Astrocyte (in vitro differentiated cells and primary cell): ENCODE results near the gene ZDHHC14.

Source experiments
- EZH2 ChIP-seq: IDR thresholded peaks from 2 replicates; pipeline ENCODE4 v1.6.1; 2012; ENCODE audit warnings: mild to moderate bottlenecking, low read length, inconsistent platforms; ENCODE audit not compliant: insufficient read depth
- TF ChIP-seq, protein P1 (sequence below): IDR thresholded peaks from 2 replicates; pipeline ENCODE4 v1.5.1; 2011; ENCODE audit warnings: low read depth, mild to moderate bottlenecking, inconsistent platforms, low read length, moderate library complexity; ENCODE audit not compliant: insufficient read depth

DNA sequence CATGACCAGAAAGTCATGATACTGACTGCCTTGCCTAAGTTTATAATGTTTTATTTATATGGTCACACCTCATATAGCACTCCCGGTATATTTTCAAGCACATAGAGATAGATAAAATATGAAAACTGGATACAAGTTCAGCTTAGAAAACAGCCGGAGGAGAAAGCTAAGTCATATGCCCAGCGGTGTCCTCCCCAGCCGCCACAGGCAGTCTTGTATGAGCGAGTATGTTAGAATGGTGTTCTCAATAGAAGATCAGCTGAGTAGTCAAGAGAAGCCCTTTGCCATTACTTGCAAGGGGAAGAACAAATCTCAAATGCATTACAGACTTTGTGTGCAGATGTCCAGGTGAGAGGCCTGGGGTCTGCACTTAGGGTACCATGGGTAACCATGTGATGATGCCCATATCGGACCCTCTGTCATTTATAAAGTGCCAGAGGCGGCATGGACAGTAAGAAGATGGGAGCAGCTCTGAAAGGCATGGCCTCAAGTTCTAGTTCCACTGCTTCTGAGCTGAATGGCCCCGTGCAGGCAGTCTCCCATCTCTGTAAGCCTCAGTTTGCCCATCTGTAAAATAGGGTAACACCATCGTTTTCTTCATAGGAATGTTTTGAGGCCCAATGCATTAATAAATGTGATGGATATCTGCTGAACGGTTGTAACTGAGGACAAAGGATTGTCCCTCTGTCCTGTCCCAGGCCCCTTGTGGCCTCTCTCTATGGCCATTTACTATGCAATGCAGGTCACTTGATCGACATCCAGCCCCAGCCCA is 246.4 kb downstream of the ZDHHC14 start:
- TF ChIP-seq, protein P1, sequence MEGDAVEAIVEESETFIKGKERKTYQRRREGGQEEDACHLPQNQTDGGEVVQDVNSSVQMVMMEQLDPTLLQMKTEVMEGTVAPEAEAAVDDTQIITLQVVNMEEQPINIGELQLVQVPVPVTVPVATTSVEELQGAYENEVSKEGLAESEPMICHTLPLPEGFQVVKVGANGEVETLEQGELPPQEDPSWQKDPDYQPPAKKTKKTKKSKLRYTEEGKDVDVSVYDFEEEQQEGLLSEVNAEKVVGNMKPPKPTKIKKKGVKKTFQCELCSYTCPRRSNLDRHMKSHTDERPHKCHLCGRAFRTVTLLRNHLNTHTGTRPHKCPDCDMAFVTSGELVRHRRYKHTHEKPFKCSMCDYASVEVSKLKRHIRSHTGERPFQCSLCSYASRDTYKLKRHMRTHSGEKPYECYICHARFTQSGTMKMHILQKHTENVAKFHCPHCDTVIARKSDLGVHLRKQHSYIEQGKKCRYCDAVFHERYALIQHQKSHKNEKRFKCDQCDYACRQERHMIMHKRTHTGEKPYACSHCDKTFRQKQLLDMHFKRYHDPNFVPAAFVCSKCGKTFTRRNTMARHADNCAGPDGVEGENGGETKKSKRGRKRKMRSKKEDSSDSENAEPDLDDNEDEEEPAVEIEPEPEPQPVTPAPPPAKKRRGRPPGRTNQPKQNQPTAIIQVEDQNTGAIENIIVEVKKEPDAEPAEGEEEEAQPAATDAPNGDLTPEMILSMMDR: no peak
- TF ChIP-seq EZH2: no peak
